Stimulated activated CD8-positive, alpha-beta memory T cell treated with anti-CD3 and anti-CD28 coated beads, Interleukin-15, amount 100 ng/mL, for 24 hours (primary cell): ENCODE measurements around the gene MDM2.
"Not testable (repeated sequence)": the region's sequence is repeated elsewhere in the genome, so short reads cannot be mapped to it uniquely, and the experiment has no call there.

Source experiments
- DNase-seq: peaks from one replicate; pipeline ENCODE4 v3.0.0-alpha.2; 2020; ENCODE audit warnings: low read depth

Gene MDM2

DNA sequence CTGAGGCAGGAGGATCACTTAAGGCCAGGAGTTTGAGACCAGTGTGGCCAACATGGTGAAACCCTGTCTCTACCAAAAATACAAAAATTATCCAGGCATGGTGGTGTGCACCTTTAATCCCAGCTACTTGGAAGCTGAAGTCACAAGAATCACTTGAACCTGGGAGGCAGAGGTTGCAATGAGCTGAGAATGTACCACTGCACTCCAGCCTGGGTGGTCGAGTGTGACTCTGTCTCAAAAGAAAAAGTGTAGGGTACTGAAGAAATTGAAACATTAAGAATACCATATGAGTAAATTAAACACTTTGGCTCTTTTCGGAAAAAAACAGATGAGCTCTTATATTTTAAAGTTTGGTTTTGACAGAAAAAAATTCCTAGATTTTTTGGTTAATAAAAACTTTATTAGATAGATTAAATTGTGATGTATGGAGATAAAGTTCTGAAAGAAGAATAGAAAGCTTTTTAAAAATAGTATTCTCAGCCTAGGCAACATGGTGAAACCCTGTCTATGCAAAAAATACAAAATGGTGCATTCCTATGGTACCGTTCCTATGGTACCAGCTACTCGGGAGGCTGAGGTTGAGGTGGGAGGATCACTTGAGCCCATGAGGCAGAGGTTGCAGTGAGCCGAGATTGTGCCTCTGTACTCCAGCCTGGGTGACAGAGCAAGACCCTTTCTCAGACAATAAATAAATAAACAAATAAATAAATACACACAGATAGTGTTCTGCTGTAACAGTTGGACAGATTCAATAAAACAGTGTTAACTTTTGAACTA, 20.1 kb downstream of the MDM2 start:
- DNase-seq: no peak

GRCh38 chr12:68828672-68829068, 20.7 kb downstream of the MDM2 start:
- DNase-seq: no peak

GRCh38 chr12:68831272-68831671, 23.3 kb downstream of the MDM2 start:
- no peak for DNase-seq

DNA sequence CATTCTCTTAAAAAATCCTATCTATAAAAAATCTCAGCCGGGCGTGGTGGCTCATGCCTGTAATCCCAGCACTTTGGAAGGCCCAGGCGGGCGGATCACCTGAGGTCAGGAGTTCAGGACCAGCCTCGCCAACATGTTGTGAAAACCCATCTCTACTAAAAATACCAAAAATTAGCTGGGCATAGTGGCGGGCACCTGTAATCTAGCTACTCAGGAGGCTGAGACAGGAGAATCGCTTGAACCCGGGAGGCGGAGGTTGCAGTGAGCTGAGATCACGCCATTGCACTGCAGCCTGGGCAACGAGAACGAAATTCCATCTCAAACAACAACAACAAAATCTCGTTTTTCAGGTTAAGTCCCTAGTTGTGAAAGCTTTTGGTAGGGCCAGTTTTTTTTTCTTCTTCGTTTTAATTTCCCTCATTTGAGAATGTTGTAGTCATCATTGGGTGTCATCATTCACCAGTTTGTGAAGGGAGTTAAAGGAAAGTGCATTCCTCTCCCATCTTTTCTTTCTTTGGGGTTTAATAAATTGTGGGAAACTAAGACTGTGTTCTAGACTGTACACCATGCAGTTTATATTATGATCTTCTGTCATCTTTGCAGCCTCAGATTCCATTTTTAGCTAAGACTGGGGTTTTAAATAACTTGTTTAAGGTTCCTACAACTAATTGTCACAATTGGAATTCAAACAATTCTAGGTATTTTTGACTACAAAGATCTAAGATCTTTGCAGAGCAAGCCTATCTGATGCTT, 23.9 kb downstream of the MDM2 start:
- DNase-seq: no peak

DNA sequence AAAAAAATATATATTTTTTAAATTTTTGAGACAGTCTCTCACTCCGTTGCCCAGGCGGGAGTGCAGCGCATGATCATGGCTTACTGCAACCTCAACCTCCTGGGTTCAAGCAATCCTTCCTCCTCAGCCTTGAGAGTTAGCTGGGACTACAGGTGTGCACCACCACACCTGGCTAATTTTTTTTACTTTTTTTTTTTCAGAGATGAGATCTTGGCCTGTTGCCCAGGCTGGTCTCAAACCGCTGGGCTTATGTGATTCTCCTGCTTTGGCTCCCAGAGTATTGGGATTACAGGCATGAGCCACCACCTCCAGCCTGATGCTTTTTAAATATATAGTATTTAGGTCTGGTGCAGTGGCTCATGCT, 24.5 kb downstream of the MDM2 start:
- DNase-seq: no peak

- DNase-seq: no peak
Observed at GRCh38 chr12:68833508-68833907, 25.5 kb downstream of the MDM2 start.

- no peak for DNase-seq
Observed at GRCh38 chr12:68835333-68835908, 27.4 kb downstream of the MDM2 start.

DNA sequence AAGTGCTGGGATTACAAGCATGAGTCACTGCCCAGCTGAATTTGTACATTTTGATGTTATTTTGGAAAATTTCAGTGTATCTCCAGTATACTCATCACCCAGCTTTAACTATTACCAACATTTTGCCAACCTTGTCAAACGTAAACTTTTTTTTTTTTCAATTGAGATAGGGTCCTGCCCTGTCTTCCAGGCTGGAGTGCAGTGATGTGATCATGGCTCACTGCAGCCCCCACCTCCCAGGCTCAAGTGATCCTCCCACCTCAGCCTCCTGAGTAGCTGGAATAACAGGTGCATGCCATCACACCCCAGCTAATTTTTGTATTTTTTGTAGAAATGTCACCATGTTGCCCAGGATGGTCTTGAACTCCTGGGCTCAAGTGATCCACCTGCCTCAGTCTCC, 29.2 kb downstream of the MDM2 start:
- DNase-seq: no peak

DNA sequence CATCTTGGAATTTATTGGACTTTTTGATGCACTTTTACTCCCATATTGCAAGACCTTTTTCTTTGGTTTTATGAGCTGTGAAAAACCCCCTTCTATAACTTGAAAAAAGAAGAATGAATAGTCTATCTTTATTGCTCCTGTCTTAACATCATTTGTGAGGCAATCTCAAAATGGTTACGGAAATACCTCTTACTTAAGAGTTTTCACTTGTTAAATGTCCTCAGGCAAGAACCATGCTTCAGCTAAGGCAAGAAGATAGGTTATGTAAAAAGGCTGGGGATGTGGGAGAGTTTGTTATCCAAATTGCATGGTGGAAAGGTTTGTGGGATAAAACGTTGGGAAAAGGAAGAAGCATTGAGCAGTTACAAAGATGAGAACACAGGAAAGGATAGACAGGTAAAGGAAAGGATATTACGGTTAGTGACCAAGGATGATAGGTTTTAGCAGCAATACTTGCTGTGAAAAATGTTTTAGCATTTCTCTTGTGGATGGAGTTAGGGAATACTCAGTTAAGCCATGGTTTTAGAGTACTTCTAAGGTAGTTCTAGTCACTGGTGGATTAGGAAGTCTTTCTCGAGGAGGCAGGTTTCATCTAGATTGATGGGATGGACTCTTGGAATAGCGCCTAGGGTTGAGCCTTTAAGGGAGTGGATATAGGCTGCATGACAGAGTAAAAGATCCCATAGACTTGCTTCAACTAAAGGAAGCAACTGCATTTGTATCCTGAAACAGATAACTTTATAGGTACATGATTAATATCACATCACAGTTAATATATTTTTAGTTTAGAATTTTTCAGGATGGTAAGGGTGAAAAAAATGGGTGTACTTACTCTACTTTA, 30.3 kb downstream of the MDM2 start:
- DNase-seq: no peak

DNA sequence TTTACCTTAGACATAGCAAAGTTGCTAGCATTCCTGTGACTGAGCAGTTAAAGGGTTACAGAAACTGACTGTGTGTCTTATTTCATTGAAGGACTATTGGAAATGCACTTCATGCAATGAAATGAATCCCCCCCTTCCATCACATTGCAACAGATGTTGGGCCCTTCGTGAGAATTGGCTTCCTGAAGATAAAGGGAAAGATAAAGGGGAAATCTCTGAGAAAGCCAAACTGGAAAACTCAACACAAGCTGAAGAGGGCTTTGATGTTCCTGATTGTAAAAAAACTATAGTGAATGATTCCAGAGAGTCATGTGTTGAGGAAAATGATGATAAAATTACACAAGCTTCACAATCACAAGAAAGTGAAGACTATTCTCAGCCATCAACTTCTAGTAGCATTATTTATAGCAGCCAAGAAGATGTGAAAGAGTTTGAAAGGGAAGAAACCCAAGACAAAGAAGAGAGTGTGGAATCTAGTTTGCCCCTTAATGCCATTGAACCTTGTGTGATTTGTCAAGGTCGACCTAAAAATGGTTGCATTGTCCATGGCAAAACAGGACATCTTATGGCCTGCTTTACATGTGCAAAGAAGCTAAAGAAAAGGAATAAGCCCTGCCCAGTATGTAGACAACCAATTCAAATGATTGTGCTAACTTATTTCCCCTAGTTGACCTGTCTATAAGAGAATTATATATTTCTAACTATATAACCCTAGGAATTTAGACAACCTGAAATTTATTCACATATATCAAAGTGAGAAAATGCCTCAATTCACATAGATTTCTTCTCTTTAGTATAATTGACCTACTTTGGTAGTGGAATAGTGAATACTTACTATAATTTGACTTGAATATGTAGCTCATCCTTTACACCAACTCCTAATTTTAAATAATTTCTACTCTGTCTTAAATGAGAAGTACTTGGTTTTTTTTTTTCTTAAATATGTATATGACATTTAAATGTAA, 31.5 kb downstream of the MDM2 start:
- no peak for DNase-seq

- not testable (repeated sequence) for DNase-seq
Observed at GRCh38 chr12:68841175-68841574, 33.2 kb downstream of the MDM2 start.

DNA sequence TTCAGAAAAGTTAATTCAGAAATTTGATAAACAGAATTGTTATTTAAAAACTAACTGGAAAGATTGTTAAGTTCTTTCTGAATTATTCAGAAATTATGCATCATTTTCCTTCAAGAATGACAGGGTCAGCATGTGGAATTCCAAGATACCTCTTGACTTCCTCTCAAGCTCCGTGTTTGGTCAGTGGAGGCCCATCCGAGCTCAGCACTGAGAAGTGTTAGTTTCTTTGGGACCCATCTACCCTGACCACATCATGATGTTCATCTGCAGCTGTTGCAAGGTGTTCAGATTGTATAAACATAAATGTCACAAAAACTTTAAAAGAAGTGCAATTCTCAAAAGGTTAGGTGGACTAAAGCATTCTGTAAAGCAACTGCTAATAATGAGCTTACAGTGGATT, 33.7 kb downstream of the MDM2 start:
- no peak for DNase-seq

DNA sequence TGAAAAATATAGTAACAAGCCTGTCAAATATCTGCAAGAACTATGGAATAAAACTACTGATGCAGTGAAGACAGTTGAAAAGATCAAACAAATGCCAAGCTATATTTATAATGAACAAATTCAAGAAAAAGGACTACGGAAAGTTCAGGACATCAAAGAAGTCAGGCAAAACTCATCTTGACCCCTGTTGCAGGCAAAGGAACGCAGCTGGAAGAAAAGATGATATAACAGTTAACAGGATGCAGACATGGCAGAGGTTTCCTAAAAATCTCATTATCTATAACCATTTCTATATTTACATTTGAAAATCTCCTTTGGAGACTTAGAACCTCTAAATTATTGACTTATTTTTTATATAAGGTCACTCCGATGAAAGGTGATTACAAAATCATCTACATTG, 34.1 kb downstream of the MDM2 start:
- DNase-seq: no peak

GRCh38 chr12:68842784-68843567, 35.0 kb downstream of the MDM2 start:
- DNase-seq: no peak

- no peak for DNase-seq
Observed at GRCh38 chr12:68844318-68844745, 36.4 kb downstream of the MDM2 start.

GRCh38 chr12:68844788-68845695, 37.1 kb downstream of the MDM2 start:
- no peak for DNase-seq

- DNase-seq: no peak
Observed at GRCh38 chr12:68846811-68847210, 38.8 kb downstream of the MDM2 start.

- no peak for DNase-seq
Observed at GRCh38 chr12:68850390-68850789, 42.4 kb downstream of the MDM2 start.

DNA sequence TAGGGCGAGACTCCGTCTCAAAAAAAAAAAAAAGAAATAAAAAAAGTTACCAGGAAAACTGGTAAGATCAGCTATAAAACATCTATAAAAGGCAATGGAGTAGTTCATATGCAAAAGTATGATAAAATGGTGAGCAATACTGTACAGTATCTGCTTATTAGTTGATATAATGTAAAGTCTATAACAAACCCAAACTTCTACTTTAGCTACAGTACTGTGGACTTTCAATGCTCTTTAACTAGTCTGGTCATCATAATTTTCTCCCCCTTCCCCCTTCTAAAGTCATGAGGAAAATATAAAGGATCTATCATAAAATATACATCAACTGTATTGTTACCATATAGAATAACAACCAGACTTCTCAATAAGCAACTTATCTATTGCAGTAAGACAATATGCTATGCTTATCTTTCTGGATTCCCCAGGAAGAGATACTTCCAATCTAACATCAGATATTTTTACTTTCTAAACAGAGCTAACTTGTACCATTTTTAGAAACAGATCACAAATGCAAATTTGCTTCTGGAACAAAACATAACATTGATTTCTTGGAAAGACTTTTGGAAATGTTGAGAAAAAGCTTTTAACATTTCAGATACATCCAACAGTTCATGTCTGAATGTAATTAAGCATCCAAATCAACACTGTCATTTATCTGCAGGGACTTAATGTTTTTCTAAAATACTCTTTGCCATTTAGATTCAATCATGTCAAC, 43.8 kb downstream of the MDM2 start:
- DNase-seq: no peak
